HepG2 (cell line): ENCODE measurements around the gene SMIM13. TPM values are rescaled to one million over a fixed set of nuclear protein-coding genes. Genes with fewer than 3 reads are reported as not detected.

Experiments
- BORCS8-MEF2B ChIP-seq: sonication (generic); formaldehyde crosslinking; IDR thresholded peaks from 2 replicates; pipeline ENCODE4 v1.8.0; 2022; ENCODE audit warnings: mild to moderate bottlenecking, missing genetic modification reagents
- GZF1 ChIP-seq: sonication (generic); formaldehyde crosslinking; IDR thresholded peaks from 2 replicates; pipeline ENCODE4 v1.5.1; 2020; ENCODE audit warnings: mild to moderate bottlenecking, missing genetic modification reagents
- HOXA7 ChIP-seq: sonication (generic); formaldehyde crosslinking; IDR thresholded peaks from 2 replicates; pipeline ENCODE4 v1.8.1; 2022; ENCODE audit warnings: mild to moderate bottlenecking, missing genetic modification reagents, moderate library complexity
- MAZ ChIP-seq, 2 experiments: sonication (generic) in 1 of 2; formaldehyde crosslinking in 1 of 2; IDR thresholded peaks; 2 replicates each; pipeline versions ENCODE4 v1.5.0 to v1.6.1; 2012 to 2020; ENCODE audit warnings: low read depth in 2 of 2, mild to moderate bottlenecking in 2 of 2, borderline replicate concordance in 1 of 2, improper control_type of control experiment in 1 of 2, low read length in 1 of 2, missing genetic modification reagents in 1 of 2, moderate library complexity in 1 of 2
- NFYB ChIP-seq: sonication (generic); formaldehyde crosslinking; IDR thresholded peaks from 2 replicates; pipeline ENCODE4 v1.4.0; 2020; ENCODE audit warnings: missing genetic modification reagents
- NR2F6 ChIP-seq, 2 experiments: IDR thresholded peaks; 2 replicates each; pipeline ENCODE4 v1.6.1; 2016; ENCODE audit warnings: antibody characterized with exemption in 1 of 2, mild to moderate bottlenecking in 1 of 2
- RELA ChIP-seq: sonication (generic); formaldehyde crosslinking; IDR thresholded peaks from 2 replicates; pipeline ENCODE4 v1.4.0; 2020; ENCODE audit warnings: missing genetic modification reagents
- SIX1 ChIP-seq: sonication (generic); formaldehyde crosslinking; IDR thresholded peaks from 2 replicates; pipeline ENCODE4 v1.4.0; 2020; ENCODE audit warnings: missing genetic modification reagents, borderline replicate concordance
- SKI ChIP-seq: fragments of 450-650 bp; IDR thresholded peaks from one replicate; pipeline ENCODE4 v1.6.1; 2018; ENCODE audit warnings: mild to moderate bottlenecking; ENCODE audit not compliant: partially characterized antibody
- TMF1 ChIP-seq: sonication (generic); formaldehyde crosslinking; IDR thresholded peaks from 2 replicates; pipeline ENCODE4 v1.8.1; 2022; ENCODE audit warnings: low read depth, missing genetic modification reagents
- ZNF296 ChIP-seq: sonication (generic); formaldehyde crosslinking; conservative IDR thresholded peaks from 2 replicates; pipeline ENCODE4 v1.5.0; 2020; ENCODE audit warnings: mild to moderate bottlenecking, missing genetic modification reagents
- ZNF550 ChIP-seq: sonication (generic); formaldehyde crosslinking; IDR thresholded peaks from 2 replicates; pipeline ENCODE4 v1.4.0; 2020; ENCODE audit warnings: mild to moderate bottlenecking, missing genetic modification reagents, borderline replicate concordance
- polyA plus RNA-seq, 8 experiments: library from polyadenylated mRNA; depleted of rRNA in 3 of 8; stranded (reverse) in 7 of 8; unstranded in 1 of 8; fragments of >200 nt; fragmentation: Illumina TruSeq in 4 of 8; extraction: Trizol in 4 of 8; gene quantifications; 2 replicates each; pipeline versions ENCODE4 v1.2.1 to v1.2.3, GENCODE V29; 2011 to 2016; ENCODE audit warnings: low read depth in 4 of 8, missing spikeins in 1 of 8, mixed read lengths in 1 of 8; ENCODE audit not compliant: insufficient read depth in 1 of 8
- total RNA-seq, 5 experiments: library from RNA; depleted of rRNA; stranded (reverse); fragments of >200 nt; fragmentation: Illumina TruSeq; extraction: Trizol; gene quantifications; 2 replicates each; pipeline ENCODE4 v1.2.3, GENCODE V29; 2016; ENCODE audit warnings: low read depth in 1 of 5
- TF ChIP-seq, protein P1 (sequence below): sonication (generic); formaldehyde crosslinking; IDR thresholded peaks from 2 replicates; pipeline ENCODE4 v1.4.0; 2020; ENCODE audit warnings: missing genetic modification reagents
- TF ChIP-seq, protein P2 (sequence below): IDR thresholded peaks from 2 replicates; pipeline ENCODE4 v1.6.1; 2016; ENCODE audit warnings: missing biosample characterization, missing genetic modification reagents, low read depth
- TF ChIP-seq, protein P3 (sequence below): sonication (generic); formaldehyde crosslinking; IDR thresholded peaks from 2 replicates; pipeline ENCODE4 v1.5.0; 2020; ENCODE audit warnings: missing genetic modification reagents
- TF ChIP-seq, protein P4 (sequence below): sonication (generic); formaldehyde crosslinking; IDR thresholded peaks from 2 replicates; pipeline ENCODE4 v1.5.0; 2020; ENCODE audit warnings: mild to moderate bottlenecking, missing genetic modification reagents, moderate library complexity

Gene SMIM13
- total and polyA plus RNA-seq, 2 of the 13 experiments (the other 11 are each of a cell fraction or from before 2014, with no cell fraction given): 2.7 to 10.2 TPM

DNA sequence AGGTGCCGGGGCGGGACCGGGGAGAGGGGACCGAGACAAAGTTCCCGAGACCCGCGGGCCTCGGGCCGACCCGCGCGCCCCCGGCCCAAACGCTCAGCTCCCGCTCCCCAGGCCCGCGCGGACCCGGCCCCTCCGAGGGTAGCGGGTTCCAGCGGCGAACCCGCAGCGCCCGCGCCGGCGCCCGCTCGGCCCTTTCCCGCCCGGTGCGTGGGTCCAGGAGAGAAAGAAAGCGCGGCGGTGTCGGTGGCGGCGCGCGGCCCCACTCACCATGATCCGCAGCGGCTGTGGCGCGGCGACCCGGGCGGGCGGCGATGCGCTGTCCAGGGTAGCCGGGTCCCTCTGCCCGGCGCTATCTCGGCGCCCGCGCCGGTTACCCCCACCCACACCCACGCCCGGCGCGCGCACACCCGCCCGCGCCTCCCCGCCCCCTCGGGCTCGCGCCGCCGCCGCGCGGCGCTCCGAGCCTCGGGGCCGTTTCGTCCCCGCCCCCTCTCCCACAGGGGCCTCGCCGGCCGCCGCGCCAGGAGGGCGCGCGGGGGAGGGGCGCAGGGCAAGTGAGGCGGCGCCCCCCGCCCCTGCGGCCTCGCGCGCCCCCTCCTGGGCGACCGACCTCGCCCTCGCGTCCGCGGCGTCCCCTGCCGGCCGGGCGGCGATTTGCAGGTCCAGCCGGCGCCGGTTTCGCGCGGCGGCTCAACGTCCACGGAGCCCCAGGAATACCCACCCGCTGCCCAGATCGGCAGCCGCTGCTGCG lies 49.5 kb upstream of the SMIM13 start, which contains the start of gene ELOVL2 (continued):
- TF ChIP-seq, protein P1, sequence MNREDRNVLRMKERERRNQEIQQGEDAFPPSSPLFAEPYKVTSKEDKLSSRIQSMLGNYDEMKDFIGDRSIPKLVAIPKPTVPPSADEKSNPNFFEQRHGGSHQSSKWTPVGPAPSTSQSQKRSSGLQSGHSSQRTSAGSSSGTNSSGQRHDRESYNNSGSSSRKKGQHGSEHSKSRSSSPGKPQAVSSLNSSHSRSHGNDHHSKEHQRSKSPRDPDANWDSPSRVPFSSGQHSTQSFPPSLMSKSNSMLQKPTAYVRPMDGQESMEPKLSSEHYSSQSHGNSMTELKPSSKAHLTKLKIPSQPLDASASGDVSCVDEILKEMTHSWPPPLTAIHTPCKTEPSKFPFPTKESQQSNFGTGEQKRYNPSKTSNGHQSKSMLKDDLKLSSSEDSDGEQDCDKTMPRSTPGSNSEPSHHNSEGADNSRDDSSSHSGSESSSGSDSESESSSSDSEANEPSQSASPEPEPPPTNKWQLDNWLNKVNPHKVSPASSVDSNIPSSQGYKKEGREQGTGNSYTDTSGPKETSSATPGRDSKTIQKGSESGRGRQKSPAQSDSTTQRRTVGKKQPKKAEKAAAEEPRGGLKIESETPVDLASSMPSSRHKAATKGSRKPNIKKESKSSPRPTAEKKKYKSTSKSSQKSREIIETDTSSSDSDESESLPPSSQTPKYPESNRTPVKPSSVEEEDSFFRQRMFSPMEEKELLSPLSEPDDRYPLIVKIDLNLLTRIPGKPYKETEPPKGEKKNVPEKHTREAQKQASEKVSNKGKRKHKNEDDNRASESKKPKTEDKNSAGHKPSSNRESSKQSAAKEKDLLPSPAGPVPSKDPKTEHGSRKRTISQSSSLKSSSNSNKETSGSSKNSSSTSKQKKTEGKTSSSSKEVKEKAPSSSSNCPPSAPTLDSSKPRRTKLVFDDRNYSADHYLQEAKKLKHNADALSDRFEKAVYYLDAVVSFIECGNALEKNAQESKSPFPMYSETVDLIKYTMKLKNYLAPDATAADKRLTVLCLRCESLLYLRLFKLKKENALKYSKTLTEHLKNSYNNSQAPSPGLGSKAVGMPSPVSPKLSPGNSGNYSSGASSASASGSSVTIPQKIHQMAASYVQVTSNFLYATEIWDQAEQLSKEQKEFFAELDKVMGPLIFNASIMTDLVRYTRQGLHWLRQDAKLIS (CRISPR knock-in tag): no peak
- TF ChIP-seq SKI: peak; percentile 85
- TF ChIP-seq TMF1 (CRISPR knock-in tag): peak; percentile 75
- TF ChIP-seq, protein P2, sequence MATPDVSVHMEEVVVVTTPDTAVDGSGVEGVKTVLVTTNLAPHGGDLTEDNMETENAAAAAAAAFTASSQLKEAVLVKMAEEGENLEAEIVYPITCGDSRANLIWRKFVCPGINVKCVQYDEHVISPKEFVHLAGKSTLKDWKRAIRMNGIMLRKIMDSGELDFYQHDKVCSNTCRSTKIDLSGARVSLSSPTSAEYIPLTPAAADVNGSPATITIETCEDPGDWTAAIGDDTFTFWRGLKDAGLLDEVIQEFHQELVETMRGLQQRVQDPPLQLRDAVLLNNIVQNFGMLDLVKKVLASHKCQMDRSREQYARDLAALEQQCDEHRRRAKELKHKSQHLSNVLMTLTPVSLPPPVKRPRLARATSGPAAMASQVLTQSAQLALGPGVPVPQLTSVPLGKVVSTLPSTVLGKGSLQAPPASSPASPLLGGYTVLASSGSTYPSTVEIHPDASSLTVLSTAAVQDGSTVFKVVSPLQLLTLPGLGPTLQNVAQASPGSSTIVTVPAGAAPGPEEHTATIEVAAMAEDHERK (CRISPR knock-in tag): no peak
- TF ChIP-seq RELA: no peak
- no peak for TF ChIP-seq NFYB (CRISPR knock-in tag)
- peak; percentile 28; the same call in 1 of the 2 replicates for TF ChIP-seq BORCS8-MEF2B (CRISPR knock-in tag)
- no peak for TF ChIP-seq ZNF296 (CRISPR knock-in tag)
- TF ChIP-seq, protein P3, sequence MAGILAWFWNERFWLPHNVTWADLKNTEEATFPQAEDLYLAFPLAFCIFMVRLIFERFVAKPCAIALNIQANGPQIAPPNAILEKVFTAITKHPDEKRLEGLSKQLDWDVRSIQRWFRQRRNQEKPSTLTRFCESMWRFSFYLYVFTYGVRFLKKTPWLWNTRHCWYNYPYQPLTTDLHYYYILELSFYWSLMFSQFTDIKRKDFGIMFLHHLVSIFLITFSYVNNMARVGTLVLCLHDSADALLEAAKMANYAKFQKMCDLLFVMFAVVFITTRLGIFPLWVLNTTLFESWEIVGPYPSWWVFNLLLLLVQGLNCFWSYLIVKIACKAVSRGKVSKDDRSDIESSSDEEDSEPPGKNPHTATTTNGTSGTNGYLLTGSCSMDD (CRISPR knock-in tag): no peak
- TF ChIP-seq NR2F6 (IDR thresholded peaks at IDR 0.05): no peak
- no peak; the same call in 1 of the 2 replicates for TF ChIP-seq NR2F6 (CRISPR knock-in tag; IDR thresholded peaks at IDR 0.05)
- TF ChIP-seq SIX1 (CRISPR knock-in tag): no peak
- TF ChIP-seq, protein P4, sequence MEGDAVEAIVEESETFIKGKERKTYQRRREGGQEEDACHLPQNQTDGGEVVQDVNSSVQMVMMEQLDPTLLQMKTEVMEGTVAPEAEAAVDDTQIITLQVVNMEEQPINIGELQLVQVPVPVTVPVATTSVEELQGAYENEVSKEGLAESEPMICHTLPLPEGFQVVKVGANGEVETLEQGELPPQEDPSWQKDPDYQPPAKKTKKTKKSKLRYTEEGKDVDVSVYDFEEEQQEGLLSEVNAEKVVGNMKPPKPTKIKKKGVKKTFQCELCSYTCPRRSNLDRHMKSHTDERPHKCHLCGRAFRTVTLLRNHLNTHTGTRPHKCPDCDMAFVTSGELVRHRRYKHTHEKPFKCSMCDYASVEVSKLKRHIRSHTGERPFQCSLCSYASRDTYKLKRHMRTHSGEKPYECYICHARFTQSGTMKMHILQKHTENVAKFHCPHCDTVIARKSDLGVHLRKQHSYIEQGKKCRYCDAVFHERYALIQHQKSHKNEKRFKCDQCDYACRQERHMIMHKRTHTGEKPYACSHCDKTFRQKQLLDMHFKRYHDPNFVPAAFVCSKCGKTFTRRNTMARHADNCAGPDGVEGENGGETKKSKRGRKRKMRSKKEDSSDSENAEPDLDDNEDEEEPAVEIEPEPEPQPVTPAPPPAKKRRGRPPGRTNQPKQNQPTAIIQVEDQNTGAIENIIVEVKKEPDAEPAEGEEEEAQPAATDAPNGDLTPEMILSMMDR (CRISPR knock-in tag): peak; percentile 90
- no peak for TF ChIP-seq HOXA7
- no peak for TF ChIP-seq GZF1 (CRISPR knock-in tag)
- peak; percentile 98 for TF ChIP-seq MAZ (IDR thresholded peaks at IDR 0.05; ENCODE audit: borderline replicate concordance, low read depth, low read length)
- TF ChIP-seq MAZ (CRISPR knock-in tag; IDR thresholded peaks at IDR 0.05; ENCODE audit: low read depth): peak; percentile 99
- no peak for TF ChIP-seq ZNF550 (CRISPR knock-in tag)
